ENCODE measurements around the gene SMARCC1.

DNA sequence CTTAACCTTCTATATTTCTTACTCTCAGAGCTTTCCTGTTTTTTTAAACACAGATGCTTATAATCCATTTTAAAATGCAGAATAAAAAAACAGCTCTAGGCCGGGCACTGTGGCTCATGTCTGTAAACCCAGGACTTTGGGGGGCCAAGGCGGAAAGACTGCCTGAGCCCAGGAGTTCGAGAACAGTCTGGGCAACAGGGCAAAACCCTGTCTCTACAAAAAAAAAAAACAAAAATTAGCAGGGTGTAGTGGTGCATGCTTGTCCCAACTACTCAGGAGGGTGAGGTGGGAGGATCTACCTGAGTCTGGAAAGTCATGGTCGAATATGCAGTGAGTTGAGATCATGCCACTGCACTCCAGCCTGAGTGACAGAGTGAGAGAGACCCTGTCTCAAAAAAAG is 15.5 kb downstream of the SMARCC1 start:
- TF ChIP-seq CTCF (IDR thresholded peaks at IDR 0.05; ENCODE audit: low read depth, low read length) (no peak), POLR2A (IDR thresholded peaks at IDR 0.05; ENCODE audit: extremely low read depth, insufficient read length) (no peak)
